PC-9 (cell line): ENCODE results near the gene KDM1B. TPM values are rescaled to one million over a fixed set of nuclear protein-coding genes. Genes with fewer than 3 reads are reported as not detected.

Source experiments
- BruUV-seq: library from RNA; stranded (reverse); fragments of 400-500 nt; replicated peaks from 2 replicates; lab custom pipeline; 2021; lab: Mats Ljungman, UMichigan
- CTCF ChIA-PET: fragments of 300-600 bp; sonication (Branson Sonifier 250); formaldehyde crosslinking; loops from one replicate; lab custom pipeline; 2022; ENCODE audit warnings: antibody characterized with exemption; lab: Charles Lee
- POLR2A ChIA-PET: fragments of 300-600 bp; sonication (Branson Sonifier 250); formaldehyde crosslinking; loops from one replicate; lab custom pipeline; 2022; ENCODE audit warnings: antibody characterized with exemption; ENCODE audit not compliant: unreplicated experiment; lab: Charles Lee
- DNase-seq, 2 experiments: peaks; one replicate each; pipeline versions ENCODE4 v3.0.0 to v3.0.0-alpha.2; 2015 to 2022; ENCODE audit warnings: mixed read lengths in 1 of 2
- H2AFZ ChIP-seq: fragments of 200-600 bp; sonication (generic); 2 replicates; pipeline ENCODE4 v1.8.1; 2017; ENCODE audit warnings: antibody characterized with exemption
- H3F3A ChIP-seq: fragments of 200-600 bp; sonication (generic); 2 replicates; pipeline ENCODE4 v1.8.1; 2017; ENCODE audit warnings: antibody characterized with exemption, mild to moderate bottlenecking, low read depth; ENCODE audit not compliant: insufficient read depth
- H3K27ac ChIP-seq: fragments of 200-600 bp; sonication (generic); 2 replicates; pipeline ENCODE4 v1.6.1; 2016; ENCODE audit warnings: mixed run types
- H3K27me3 ChIP-seq: fragments of 200-600 bp; sonication (generic); 2 replicates; pipeline ENCODE4 v1.6.1; 2016; ENCODE audit warnings: low read depth, mixed run types; ENCODE audit not compliant: insufficient read depth
- H3K36me3 ChIP-seq: fragments of 200-600 bp; sonication (generic); 2 replicates; pipeline ENCODE4 v1.6.1; 2016; ENCODE audit warnings: low read depth, mixed run types
- H3K4me1 ChIP-seq: fragments of 200-600 bp; sonication (generic); replicated peaks from 2 replicates; pipeline ENCODE4 v1.6.1; 2016; ENCODE audit warnings: mixed run types; ENCODE audit not compliant: insufficient read depth
- H3K4me2 ChIP-seq: fragments of 200-600 bp; sonication (generic); 2 replicates; pipeline ENCODE4 v1.6.1; 2017; ENCODE audit warnings: mixed run types
- H3K4me3 ChIP-seq: fragments of 200-600 bp; sonication (generic); 2 replicates; pipeline ENCODE4 v1.6.1; 2016; ENCODE audit warnings: mixed run types
- H3K79me2 ChIP-seq: fragments of 200-600 bp; sonication (generic); 2 replicates; pipeline ENCODE4 v1.6.1; 2017; ENCODE audit warnings: low read depth, mixed run types
- H3K9me2 ChIP-seq: fragments of 200-600 bp; sonication (generic); 2 replicates; pipeline ENCODE4 v1.8.1; 2017; ENCODE audit warnings: mild to moderate bottlenecking; ENCODE audit not compliant: insufficient read depth
- H3K9me3 ChIP-seq: fragments of 200-600 bp; sonication (generic); 2 replicates; pipeline ENCODE4 v1.8.1; 2016; ENCODE audit warnings: low read depth; ENCODE audit not compliant: insufficient read depth
- H4K20me1 ChIP-seq: fragments of 200-600 bp; sonication (generic); 2 replicates; pipeline ENCODE4 v1.8.1; 2017; ENCODE audit not compliant: insufficient read depth
- EZH2 ChIP-seq: fragments of 200-600 bp; sonication (generic); IDR thresholded peaks from 2 replicates; pipeline ENCODE4 v1.8.0; 2017; ENCODE audit warnings: antibody characterized with exemption, low read depth
- intact Hi-C: fragments of 100-400 bp; cut with micrococcal nuclease; formaldehyde crosslinking; loops from one replicate; pipeline ENCODE4 v1.10.0; 2022; ENCODE audit not compliant: unreplicated experiment
- total RNA-seq: library from RNA; stranded (reverse); gene quantifications from 2 replicates; pipeline ENCODE4 v1.2.3, GENCODE V29; 2021
- TF ChIP-seq, protein P1 (sequence below): fragments of 200-600 bp; sonication (generic); conservative IDR thresholded peaks from 2 replicates; pipeline ENCODE4 v1.6.1; 2017; ENCODE audit warnings: mixed run types, antibody characterized with exemption, mild to moderate bottlenecking, moderate library complexity

KDM1B gene
- total RNA-seq, 1 experiment from 2014 or later = 21.5 TPM

GRCh38 chr6:18151801-18152200 is 3.4 kb upstream of the KDM1B start:
- ChIA-PET CTCF (no interaction called here), POLR2A (no interaction called here)
- TF ChIP-seq, protein P1, sequence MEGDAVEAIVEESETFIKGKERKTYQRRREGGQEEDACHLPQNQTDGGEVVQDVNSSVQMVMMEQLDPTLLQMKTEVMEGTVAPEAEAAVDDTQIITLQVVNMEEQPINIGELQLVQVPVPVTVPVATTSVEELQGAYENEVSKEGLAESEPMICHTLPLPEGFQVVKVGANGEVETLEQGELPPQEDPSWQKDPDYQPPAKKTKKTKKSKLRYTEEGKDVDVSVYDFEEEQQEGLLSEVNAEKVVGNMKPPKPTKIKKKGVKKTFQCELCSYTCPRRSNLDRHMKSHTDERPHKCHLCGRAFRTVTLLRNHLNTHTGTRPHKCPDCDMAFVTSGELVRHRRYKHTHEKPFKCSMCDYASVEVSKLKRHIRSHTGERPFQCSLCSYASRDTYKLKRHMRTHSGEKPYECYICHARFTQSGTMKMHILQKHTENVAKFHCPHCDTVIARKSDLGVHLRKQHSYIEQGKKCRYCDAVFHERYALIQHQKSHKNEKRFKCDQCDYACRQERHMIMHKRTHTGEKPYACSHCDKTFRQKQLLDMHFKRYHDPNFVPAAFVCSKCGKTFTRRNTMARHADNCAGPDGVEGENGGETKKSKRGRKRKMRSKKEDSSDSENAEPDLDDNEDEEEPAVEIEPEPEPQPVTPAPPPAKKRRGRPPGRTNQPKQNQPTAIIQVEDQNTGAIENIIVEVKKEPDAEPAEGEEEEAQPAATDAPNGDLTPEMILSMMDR = no peak
- TF ChIP-seq EZH2 = no peak
- H3K36me3 ChIP-seq = no peaks in the 10 kb centered on the region
- no peak overlapping the region for H3K27ac ChIP-seq
- no peak overlapping the region for H3K4me3 ChIP-seq
- H4K20me1 ChIP-seq = no peaks in the 10 kb centered on the region
- no peaks in the 10 kb centered on the region for H3K9me2 ChIP-seq
- intact Hi-C loops = loop anchor here (10.0 kb wide), 3 partner anchors 173 to 567 kb away; no protein-coding TSS in a partner anchor
- no peak overlapping the region for H3K4me2 ChIP-seq
- BruUV-seq = no TSS peak
- no peak overlapping the region for H2AFZ ChIP-seq
- peaks cover 27% of the 10 kb centered on the region for H3K4me1 ChIP-seq
- H3K79me2 ChIP-seq = no peaks in the 10 kb centered on the region
- H3F3A ChIP-seq = peaks cover 12% of the 10 kb centered on the region; the same call in 1 of the 2 replicates
- no peak for DNase-seq
- H3K9me3 ChIP-seq = no peaks in the 10 kb centered on the region
- no peaks in the 10 kb centered on the region for H3K27me3 ChIP-seq

DNA sequence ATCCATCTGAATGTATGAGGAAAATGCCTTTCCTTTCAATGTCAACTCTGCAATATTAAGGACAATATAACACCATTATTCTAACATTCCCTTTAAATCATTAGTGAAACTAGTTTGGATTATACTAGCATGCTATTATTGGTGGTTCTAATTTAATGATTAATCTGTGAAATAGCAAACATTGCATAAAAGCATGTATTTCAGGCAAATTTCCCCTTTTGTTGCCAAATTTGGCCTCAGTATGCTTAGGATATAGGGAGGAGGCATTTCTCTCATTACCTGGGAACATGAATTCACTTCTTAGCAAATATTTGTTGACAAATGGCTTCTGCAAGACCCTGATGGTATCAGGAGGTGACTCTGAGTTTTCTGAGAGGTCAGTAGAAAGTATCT is 1.9 kb upstream of the KDM1B start:
- peak overlapping the region; percentile 95; the same call in 1 of the 2 replicates for H3K4me3 ChIP-seq
- POLR2A ChIA-PET = no interaction called here
- TF ChIP-seq, protein P1 = no peak
- TF ChIP-seq EZH2 = no peak
- H3K4me2 ChIP-seq = peak overlapping the region; percentile 92
- no peak for DNase-seq
- H3K27me3 ChIP-seq = no peaks in the 10 kb centered on the region
- CTCF ChIA-PET = no interaction called here
- no peaks in the 10 kb centered on the region for H3K36me3 ChIP-seq
- H3K9me3 ChIP-seq = no peaks in the 10 kb centered on the region
- no TSS peak for BruUV-seq
- intact Hi-C loops = loop anchor here (10.0 kb wide), 3 partner anchors 171 to 569 kb away; no protein-coding TSS in a partner anchor
- H3K4me1 ChIP-seq = peaks cover 28% of the 10 kb centered on the region
- H3K27ac ChIP-seq = no peak overlapping the region
- no peaks in the 10 kb centered on the region for H3K9me2 ChIP-seq
- H3K79me2 ChIP-seq = no peaks in the 10 kb centered on the region
- H4K20me1 ChIP-seq = no peaks in the 10 kb centered on the region
- H2AFZ ChIP-seq = no peak overlapping the region
- peaks cover 12% of the 10 kb centered on the region; the same call in 1 of the 2 replicates for H3F3A ChIP-seq

GRCh38 chr6:18154507-18155149 is 594 bp upstream of the KDM1B start, which contains the start of gene TPMT:
TSS of gene TPMT (minus strand) at chr6:18155077. CDS start at chr6:18149127, 5,950 bp downstream.
- TSS peak; percentile 72 for BruUV-seq
- no peak for DNase-seq
- Histone ChIP-seq H3K9me2 (no peaks in the 10 kb centered on the region), H4K20me1 (no peaks in the 10 kb centered on the region), H3F3A (peaks cover 12% of the 10 kb centered on the region; the same call in 1 of the 2 replicates), H3K4me3 (peak within 1 kb of the TSS; percentile 95), H3K27me3 (no peaks in the 10 kb centered on the region), H3K9me3 (no peaks in the 10 kb centered on the region), H3K79me2 (no peaks in the 10 kb centered on the region), H3K4me1 (peaks cover 25% of the 10 kb centered on the region), H2AFZ (peak within 1 kb of the TSS; percentile 100), H3K27ac (peak within 1 kb of the TSS; percentile 35), H3K36me3 (no peaks in the 10 kb centered on the region), H3K4me2 (peak within 1 kb of the TSS; percentile 92)
- ChIA-PET POLR2A (interaction anchor here (0.6 to 0.8 kb wide), 5 partner anchors 161 to 963 kb away, joined by 3 to 11 read pairs (median 5); partner anchors contain the start of gene FAM8A1), CTCF (interaction anchor here (0.7 kb wide), 1 partner anchor 371 kb away, joined by 3 read pairs; no protein-coding TSS in a partner anchor)
- TF ChIP-seq EZH2 = no peak
- TF ChIP-seq, protein P1 = no peak
- intact Hi-C loops = loop anchor here (1.0 to 10.0 kb wide), 4 partner anchors 110 to 570 kb away; partner anchors contain the start of gene DEK
